Spinal cord (tissue), 10 donors: ENCODE measurements around the gene STK32B. TPM values are rescaled to one million over a fixed set of nuclear protein-coding genes. Genes with fewer than 3 reads are reported as not detected.

Source experiments
- DNase-seq, 6 donors: peaks; one replicate each; pipeline versions ENCODE4 v3.0.0 to v3.0.0-alpha.2; 2013 to 2015; ENCODE audit warnings: low spot score in 6 of 6, low read depth in 4 of 6
- H3K27ac ChIP-seq: one replicate; pipeline ENCODE4 v1.5.1; 2013; ENCODE audit warnings: low read depth, low read length, control low read depth
- H3K27me3 ChIP-seq: one replicate; pipeline ENCODE4 v1.6.1; 2013; ENCODE audit warnings: low read length; ENCODE audit not compliant: control insufficient read depth, insufficient read depth
- H3K36me3 ChIP-seq: one replicate; pipeline ENCODE4 v1.6.1; 2013; ENCODE audit warnings: low read length; ENCODE audit not compliant: control insufficient read depth, insufficient read depth
- H3K4me1 ChIP-seq: one replicate; pipeline ENCODE4 v1.6.1; 2013; ENCODE audit warnings: low read length; ENCODE audit not compliant: control insufficient read depth, insufficient read depth
- H3K4me3 ChIP-seq: one replicate; pipeline ENCODE4 v1.5.1; 2013; ENCODE audit warnings: low read depth, low read length, control low read depth
- H3K9me3 ChIP-seq: one replicate; pipeline ENCODE4 v1.6.1; 2013; ENCODE audit warnings: low read length; ENCODE audit not compliant: control insufficient read depth, insufficient read depth
- WGBS: methylation state at CpG from one replicate; pipeline ENCODE4 v1.1.5; 2013; ENCODE audit warnings: missing lambda C conversion rate; ENCODE audit not compliant: insufficient coverage; 5-methylcytosine and 5-hydroxymethylcytosine counted together
- polyA plus RNA-seq, 2 donors: library from polyadenylated mRNA; unstranded; fragments of 120-200 nt; gene quantifications; one replicate each; pipeline ENCODE4 v1.2.1, GENCODE V29; 2013; ENCODE audit not compliant: insufficient read length in 2 of 2
- total RNA-seq, 2 donors: library from RNA; depleted of rRNA in 1 of 2; stranded (reverse); fragments of 120-200 nt in 1 of 2; fragments of >200 nt in 1 of 2; gene quantifications; one replicate each; pipeline versions ENCODE4 v1.2.3 to v1.2.4, GENCODE V29; 2013 to 2014
- donor health status: healthy.

STK32B gene
- total and polyA plus RNA-seq, 4 donors, result 7.0 to 25.6 (median 19.0) TPM

- DNase-seq, result no peak
- 91% methylated on average over 1 of the region's 2 CpGs for WGBS
- peaks cover 3% of the 10 kb centered on the region for H3K4me1 ChIP-seq
- no peaks in the 10 kb centered on the region for H3K9me3 ChIP-seq
- peaks cover 5% of the 10 kb centered on the region for H3K36me3 ChIP-seq
- H3K27ac ChIP-seq, result no peak overlapping the region
- H3K4me3 ChIP-seq, result no peak overlapping the region
- no peaks in the 10 kb centered on the region for H3K27me3 ChIP-seq
Measured at GRCh38 chr4:5497489-5497888, 446.2 kb downstream of the STK32B start.

- peak in 1 of 6 donors; percentile 7 for DNase-seq
- no peaks in the 10 kb centered on the region for H3K9me3 ChIP-seq
- H3K4me1 ChIP-seq, result peaks cover 3% of the 10 kb centered on the region
- no peak overlapping the region for H3K27ac ChIP-seq
- WGBS, result no CpG with 5 or more reads among the region's 3 CpGs
- peaks cover 5% of the 10 kb centered on the region for H3K36me3 ChIP-seq
- H3K27me3 ChIP-seq, result no peaks in the 10 kb centered on the region
- no peak overlapping the region for H3K4me3 ChIP-seq
Measured at GRCh38 chr4:5500165-5500564, 448.9 kb downstream of the STK32B start.

- H3K4me1 ChIP-seq, result no peaks in the 10 kb centered on the region
- H3K36me3 ChIP-seq, result peaks cover 5% of the 10 kb centered on the region
- H3K9me3 ChIP-seq, result no peaks in the 10 kb centered on the region
- H3K27me3 ChIP-seq, result no peaks in the 10 kb centered on the region
- DNase-seq, result peak in 1 of 6 donors; percentile 85
- no peak overlapping the region for H3K4me3 ChIP-seq
- no peak overlapping the region for H3K27ac ChIP-seq
- WGBS, result 33% methylated on average over 5 of the region's 7 CpGs
Measured at GRCh38 chr4:5503336-5503936, 452.2 kb downstream of the STK32B start.

DNA sequence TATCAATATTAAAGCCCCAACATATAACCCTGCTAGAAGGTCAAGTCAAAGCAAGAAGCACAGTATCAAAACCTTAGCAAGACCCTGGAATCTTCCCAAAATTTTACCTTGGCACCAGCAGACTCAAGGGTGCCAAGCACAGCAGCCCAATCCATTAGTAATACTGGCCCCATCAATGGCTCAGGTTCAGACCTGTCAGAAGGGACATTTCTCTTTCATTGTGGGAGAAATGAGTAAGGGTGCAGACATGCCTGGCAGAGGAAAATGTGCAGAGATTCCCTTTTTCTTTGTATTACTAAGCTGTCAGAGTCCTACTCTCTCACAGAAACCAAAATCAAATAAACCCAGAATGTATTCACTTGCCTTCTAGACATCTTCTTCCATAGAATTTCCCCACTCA is 453.2 kb downstream of the STK32B start:
- no peaks in the 10 kb centered on the region for H3K27me3 ChIP-seq
- no peak overlapping the region for H3K27ac ChIP-seq
- no peak for DNase-seq
- no peaks in the 10 kb centered on the region for H3K4me1 ChIP-seq
- H3K9me3 ChIP-seq, result no peaks in the 10 kb centered on the region
- no peaks in the 10 kb centered on the region for H3K36me3 ChIP-seq
- no peak overlapping the region for H3K4me3 ChIP-seq

GRCh38 chr4:5510504-5510903 is 459.2 kb downstream of the STK32B start:
- no peak overlapping the region for H3K27ac ChIP-seq
- no peaks in the 10 kb centered on the region for H3K9me3 ChIP-seq
- no peaks in the 10 kb centered on the region for H3K4me1 ChIP-seq
- H3K27me3 ChIP-seq, result no peaks in the 10 kb centered on the region
- H3K36me3 ChIP-seq, result no peaks in the 10 kb centered on the region
- DNase-seq, result no peak
- WGBS, result no CpG with 5 or more reads among the region's 2 CpGs
- H3K4me3 ChIP-seq, result no peak overlapping the region

DNA sequence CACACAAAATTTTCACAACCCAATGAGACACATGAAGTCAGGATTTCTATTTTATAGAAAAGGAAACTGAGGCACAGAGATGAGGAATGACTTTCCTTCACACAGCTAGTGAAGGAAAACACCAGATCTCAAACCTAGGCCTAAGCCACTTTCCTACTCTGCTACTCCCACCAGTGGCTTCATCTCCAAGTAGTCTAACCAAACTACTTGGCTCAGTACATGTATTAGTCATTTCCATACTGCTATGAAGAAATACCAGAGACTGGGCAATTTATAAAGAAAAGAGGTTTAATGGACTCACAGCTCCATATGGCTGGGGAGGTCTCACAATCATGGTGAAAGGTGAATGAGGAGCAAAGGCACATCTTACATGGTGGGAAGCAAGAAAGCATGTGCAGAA is 460.5 kb downstream of the STK32B start:
- Histone ChIP-seq H3K4me3 (no peak overlapping the region), H3K36me3 (no peaks in the 10 kb centered on the region), H3K4me1 (no peaks in the 10 kb centered on the region), H3K9me3 (no peaks in the 10 kb centered on the region), H3K27me3 (no peaks in the 10 kb centered on the region), H3K27ac (no peak overlapping the region)
- DNase-seq, result no peak

DNA sequence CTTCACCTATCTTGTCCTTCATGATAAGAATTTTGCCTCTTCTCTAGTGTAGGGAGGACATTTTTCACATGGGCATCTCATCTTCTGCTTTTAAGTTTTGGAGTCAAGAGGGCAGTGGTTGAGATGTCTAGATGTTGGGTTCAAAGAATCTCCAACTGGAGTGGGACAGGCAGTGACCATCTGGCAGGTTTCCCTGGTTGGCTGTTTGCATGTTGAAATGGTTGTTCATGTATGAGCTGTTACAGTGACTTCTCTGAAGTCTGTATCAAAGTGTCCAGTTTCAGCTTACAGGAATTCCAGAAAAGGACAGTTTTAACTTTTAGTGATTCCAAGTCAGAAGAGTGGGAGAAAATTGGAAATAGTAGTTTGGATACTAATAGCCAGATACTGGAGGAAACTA is 464.4 kb downstream of the STK32B start:
- Histone ChIP-seq H3K4me1 (no peaks in the 10 kb centered on the region), H3K9me3 (no peaks in the 10 kb centered on the region), H3K27me3 (no peaks in the 10 kb centered on the region), H3K27ac (no peak overlapping the region), H3K4me3 (no peak overlapping the region), H3K36me3 (no peaks in the 10 kb centered on the region)
- no peak for DNase-seq

- DNase-seq, result no peak
- Histone ChIP-seq H3K36me3 (no peaks in the 10 kb centered on the region), H3K27me3 (no peaks in the 10 kb centered on the region), H3K4me3 (no peak overlapping the region), H3K27ac (no peak overlapping the region), H3K9me3 (no peaks in the 10 kb centered on the region), H3K4me1 (no peaks in the 10 kb centered on the region)
- 74% methylated on average over 3 of the region's 4 CpGs for WGBS
Measured at GRCh38 chr4:5517372-5517771, 466.1 kb downstream of the STK32B start.

DNA sequence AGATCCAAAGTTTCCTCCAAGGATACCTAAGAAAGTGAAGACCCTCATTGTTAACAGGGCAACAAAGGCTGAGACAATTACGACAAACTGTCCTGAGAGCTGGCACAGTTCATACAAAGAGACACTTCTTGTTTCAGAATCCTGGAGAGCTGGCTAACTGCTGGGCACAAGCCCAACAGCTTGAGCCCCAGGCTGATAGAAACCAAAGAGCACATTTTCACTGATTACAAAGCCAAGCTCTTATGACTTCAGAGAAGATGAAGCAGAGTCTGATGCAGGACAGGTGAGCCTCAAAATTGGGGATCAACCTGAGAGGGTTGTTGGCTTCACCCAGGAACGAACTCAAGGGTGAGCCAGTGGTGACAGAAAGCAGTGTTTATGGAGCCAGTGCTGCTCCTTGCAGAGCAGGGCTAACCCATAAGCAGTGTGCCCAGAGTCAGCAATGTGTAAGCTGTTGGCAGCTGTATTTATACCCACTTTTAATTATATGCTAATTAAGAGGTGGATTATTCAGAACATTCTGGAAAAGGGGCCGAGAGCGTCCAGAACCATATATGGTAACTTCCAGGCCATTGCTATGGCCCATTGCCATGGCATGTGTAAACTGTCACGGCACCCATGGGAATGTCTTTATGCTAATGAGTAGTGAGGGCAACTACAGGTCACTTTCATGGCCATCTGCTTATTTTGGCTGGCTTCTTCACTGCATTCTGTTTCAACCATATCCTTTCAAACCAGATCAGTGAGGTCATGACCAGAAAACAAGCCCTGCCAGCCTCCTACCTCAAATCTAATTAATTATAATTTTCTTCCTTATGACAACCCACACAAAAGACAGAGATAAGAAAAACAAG is 473.4 kb downstream of the STK32B start:
- H3K4me3 ChIP-seq, result no peak overlapping the region
- peak in 3 of 6 donors; percentile 45 to 78 (median 61) for DNase-seq
- H3K9me3 ChIP-seq, result peaks cover 1% of the 10 kb centered on the region
- no peak overlapping the region for H3K27ac ChIP-seq
- H3K4me1 ChIP-seq, result peaks cover 11% of the 10 kb centered on the region
- no peaks in the 10 kb centered on the region for H3K27me3 ChIP-seq
- H3K36me3 ChIP-seq, result no peaks in the 10 kb centered on the region
- WGBS, result 47% methylated on average over 2 of the region's 5 CpGs
